OCI-M2 (cell line): ENCODE results near the gene XAB2.

Source experiments
- DNase-seq: peaks from one replicate; lab custom pipeline; 2025; ENCODE audit not compliant: unreplicated experiment; lab: John Stamatoyannopoulos, UW

XAB2 gene

GRCh38 chr19:7629347-7630054 lies at the start of gene XAB2, which contains the start of gene PET100:
TSS of gene XAB2 (minus strand) at chr19:7629545. CDS start at chr19:7629527, 18 bp downstream.
TSS of gene PET100 (plus strand) at chr19:7629793. CDS start at chr19:7629834, 41 bp downstream.
- DNase-seq: peak; percentile 95

GRCh38 chr19:7677669-7678311 lies 48.4 kb upstream of the XAB2 start:
- DNase-seq: no peak

- DNase-seq: no peak
These were observed 47.5 kb upstream of the XAB2 start, which contains the start of gene MCEMP1 for GRCh38 chr19:7676854-7677253. TSS of gene MCEMP1 (plus strand) at chr19:7677090. CDS start at chr19:7677121, 31 bp downstream.

- DNase-seq: no peak
These were observed 47.0 kb upstream of the XAB2 start for GRCh38 chr19:7676376-7676775.

- DNase-seq: peak; percentile 7
These were observed 45.0 kb upstream of the XAB2 start for GRCh38 chr19:7674010-7675005.

GRCh38 chr19:7672522-7672921 lies 43.2 kb upstream of the XAB2 start:
- DNase-seq: no peak

- DNase-seq: no peak
These were observed 41.4 kb upstream of the XAB2 start for GRCh38 chr19:7670790-7671189.

GRCh38 chr19:7670150-7670783 lies 40.9 kb upstream of the XAB2 start:
- no peak for DNase-seq

GRCh38 chr19:7669641-7670040 lies 40.3 kb upstream of the XAB2 start:
- no peak for DNase-seq

GRCh38 chr19:7668842-7669241 lies 39.5 kb upstream of the XAB2 start, which contains the start of gene RETN:
TSS of gene RETN (plus strand) at chr19:7669049. CDS start at chr19:7669327, 278 bp downstream.
- no peak for DNase-seq

- DNase-seq: no peak
These were observed 35.7 kb upstream of the XAB2 start for GRCh38 chr19:7665076-7665475.

GRCh38 chr19:7663706-7664105 lies 34.4 kb upstream of the XAB2 start:
- no peak for DNase-seq

GRCh38 chr19:7662657-7663056 lies 33.3 kb upstream of the XAB2 start:
- DNase-seq: no peak

GRCh38 chr19:7661744-7662538 lies 32.6 kb upstream of the XAB2 start:
- DNase-seq: no peak

GRCh38 chr19:7658219-7658686 lies 28.9 kb upstream of the XAB2 start:
- no peak for DNase-seq

- no peak for DNase-seq
These were observed 27.9 kb upstream of the XAB2 start for GRCh38 chr19:7657131-7657751.

- no peak for DNase-seq
These were observed 26.2 kb upstream of the XAB2 start for GRCh38 chr19:7655581-7655980.

- DNase-seq: no peak
These were observed 25.1 kb upstream of the XAB2 start for GRCh38 chr19:7654401-7654800.

GRCh38 chr19:7652061-7652641 lies 22.8 kb upstream of the XAB2 start:
- DNase-seq: no peak
